ENCODE measurements around the gene AOPEP.

Gene AOPEP, protein sequence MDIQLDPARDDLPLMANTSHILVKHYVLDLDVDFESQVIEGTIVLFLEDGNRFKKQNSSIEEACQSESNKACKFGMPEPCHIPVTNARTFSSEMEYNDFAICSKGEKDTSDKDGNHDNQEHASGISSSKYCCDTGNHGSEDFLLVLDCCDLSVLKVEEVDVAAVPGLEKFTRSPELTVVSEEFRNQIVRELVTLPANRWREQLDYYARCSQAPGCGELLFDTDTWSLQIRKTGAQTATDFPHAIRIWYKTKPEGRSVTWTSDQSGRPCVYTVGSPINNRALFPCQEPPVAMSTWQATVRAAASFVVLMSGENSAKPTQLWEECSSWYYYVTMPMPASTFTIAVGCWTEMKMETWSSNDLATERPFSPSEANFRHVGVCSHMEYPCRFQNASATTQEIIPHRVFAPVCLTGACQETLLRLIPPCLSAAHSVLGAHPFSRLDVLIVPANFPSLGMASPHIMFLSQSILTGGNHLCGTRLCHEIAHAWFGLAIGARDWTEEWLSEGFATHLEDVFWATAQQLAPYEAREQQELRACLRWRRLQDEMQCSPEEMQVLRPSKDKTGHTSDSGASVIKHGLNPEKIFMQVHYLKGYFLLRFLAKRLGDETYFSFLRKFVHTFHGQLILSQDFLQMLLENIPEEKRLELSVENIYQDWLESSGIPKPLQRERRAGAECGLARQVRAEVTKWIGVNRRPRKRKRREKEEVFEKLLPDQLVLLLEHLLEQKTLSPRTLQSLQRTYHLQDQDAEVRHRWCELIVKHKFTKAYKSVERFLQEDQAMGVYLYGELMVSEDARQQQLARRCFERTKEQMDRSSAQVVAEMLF

DNA sequence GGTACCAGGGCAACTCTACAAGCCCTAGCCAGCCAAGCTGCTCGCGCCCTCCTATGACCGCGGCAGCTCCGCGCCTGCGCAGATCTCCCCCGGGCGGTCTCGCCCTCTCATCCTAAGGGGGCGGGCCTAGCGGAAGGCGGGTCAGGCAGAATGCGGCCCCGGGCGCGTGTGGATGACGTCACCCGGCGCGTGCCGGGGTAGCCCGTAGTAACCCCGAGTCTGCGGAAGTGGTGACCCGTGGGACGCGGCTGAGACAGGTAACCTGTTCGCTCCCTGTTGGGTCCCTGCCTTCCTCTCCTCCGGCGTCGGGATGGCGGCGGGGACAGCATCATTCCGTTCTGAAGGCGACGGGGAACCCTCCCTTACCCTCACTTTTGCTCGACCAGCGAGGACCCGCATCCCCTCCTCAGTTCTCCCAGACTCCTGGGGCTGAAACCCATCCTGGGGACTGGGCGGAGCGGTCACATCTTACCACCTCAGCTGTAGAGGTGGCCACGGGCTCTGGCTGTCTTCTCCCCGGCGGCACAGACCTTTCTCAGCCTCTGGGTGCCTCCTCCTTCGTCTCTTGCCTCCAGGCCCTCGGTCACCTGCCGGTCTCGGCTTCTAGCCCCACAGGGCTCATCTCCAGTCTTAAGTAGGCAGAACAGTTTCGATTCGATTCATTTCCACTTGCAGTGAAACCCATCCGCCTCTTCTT is at the start of gene AOPEP:
AOPEP (plus strand) TSS at position 205 of the 697 bp plus-strand sequence. CDS start 33,085 bp downstream, outside the sequence.
- TF ChIP-seq, protein P1, sequence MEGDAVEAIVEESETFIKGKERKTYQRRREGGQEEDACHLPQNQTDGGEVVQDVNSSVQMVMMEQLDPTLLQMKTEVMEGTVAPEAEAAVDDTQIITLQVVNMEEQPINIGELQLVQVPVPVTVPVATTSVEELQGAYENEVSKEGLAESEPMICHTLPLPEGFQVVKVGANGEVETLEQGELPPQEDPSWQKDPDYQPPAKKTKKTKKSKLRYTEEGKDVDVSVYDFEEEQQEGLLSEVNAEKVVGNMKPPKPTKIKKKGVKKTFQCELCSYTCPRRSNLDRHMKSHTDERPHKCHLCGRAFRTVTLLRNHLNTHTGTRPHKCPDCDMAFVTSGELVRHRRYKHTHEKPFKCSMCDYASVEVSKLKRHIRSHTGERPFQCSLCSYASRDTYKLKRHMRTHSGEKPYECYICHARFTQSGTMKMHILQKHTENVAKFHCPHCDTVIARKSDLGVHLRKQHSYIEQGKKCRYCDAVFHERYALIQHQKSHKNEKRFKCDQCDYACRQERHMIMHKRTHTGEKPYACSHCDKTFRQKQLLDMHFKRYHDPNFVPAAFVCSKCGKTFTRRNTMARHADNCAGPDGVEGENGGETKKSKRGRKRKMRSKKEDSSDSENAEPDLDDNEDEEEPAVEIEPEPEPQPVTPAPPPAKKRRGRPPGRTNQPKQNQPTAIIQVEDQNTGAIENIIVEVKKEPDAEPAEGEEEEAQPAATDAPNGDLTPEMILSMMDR (IDR thresholded peaks at IDR 0.05) = no peak
- peak; percentile 97 for DNase-seq (ENCODE audit: low spot score)
- Histone ChIP-seq H3K27ac (peak within 1 kb of the TSS; percentile 84 to 89), H3K4me3 (peak within 1 kb of the TSS; percentile 83)

DNA sequence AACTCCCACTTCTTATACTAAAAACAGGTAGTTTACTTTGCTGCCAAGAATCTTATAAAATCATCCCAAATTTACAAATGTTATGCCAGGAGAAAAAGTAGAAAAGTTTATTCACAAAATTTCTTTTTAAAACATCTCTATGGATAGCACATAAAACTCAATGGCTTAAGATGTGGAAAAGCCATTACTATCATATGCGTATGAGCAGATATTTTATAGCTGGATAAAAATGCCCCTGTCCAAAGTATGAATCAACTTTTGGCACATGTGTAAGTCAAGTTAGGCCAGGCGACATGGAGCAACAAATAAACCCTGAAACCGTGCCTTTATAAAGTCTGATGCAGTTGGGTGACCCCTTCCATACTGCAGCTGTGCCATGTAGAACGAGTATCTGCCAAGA is 48.6 kb upstream of the AOPEP start:
- H3K4me3 ChIP-seq = no peak overlapping the region
- DNase-seq (ENCODE audit: low spot score) = no peak
- H3K27ac ChIP-seq = peak overlapping the region in 1 of 2 donors; percentile 13
- TF ChIP-seq, protein P1 (IDR thresholded peaks at IDR 0.05) = no peak

DNA sequence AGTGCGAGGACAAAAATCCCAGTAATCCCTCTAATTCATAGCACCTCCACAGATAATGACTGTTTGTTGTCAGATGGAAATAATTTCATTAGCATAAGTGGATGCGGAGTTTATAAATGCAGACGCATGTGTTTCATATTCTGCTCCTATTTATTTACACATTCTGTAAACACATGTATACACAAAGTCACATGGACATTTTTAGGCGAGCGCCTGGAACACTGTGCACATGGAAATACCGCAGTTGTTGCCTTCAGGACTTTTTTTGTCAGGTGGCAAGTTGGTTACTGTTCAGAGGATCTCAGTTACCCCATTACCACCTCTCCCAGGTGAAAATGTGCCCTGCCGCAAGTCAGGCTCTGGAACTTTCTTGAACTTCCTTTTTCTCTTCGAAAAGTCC is 46.9 kb upstream of the AOPEP start:
- TF ChIP-seq, protein P1 (IDR thresholded peaks at IDR 0.05) = no peak
- DNase-seq (ENCODE audit: low spot score) = no peak
- H3K27ac ChIP-seq = no peak overlapping the region
- no peak overlapping the region for H3K4me3 ChIP-seq

DNA sequence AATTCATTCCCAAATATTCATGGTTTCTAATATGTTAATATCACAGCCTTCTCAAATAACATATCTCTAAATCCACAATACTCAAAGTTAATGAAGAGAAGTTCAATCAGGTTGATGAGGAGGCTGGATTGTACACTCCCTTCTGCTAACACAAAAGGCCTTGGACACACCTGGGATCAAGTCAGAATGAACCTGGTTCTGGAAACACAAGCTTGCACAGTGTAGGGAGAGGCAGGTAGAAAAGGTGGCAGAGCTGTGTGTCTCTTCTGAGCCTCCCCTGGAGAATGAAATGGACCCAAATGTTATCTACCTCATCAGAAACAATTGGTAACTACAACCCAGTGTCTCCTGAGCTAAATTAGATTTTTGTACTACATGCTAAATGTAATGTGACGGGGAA is 46.5 kb upstream of the AOPEP start:
- H3K4me3 ChIP-seq = no peak overlapping the region
- TF ChIP-seq, protein P1 (IDR thresholded peaks at IDR 0.05) = no peak

DNA sequence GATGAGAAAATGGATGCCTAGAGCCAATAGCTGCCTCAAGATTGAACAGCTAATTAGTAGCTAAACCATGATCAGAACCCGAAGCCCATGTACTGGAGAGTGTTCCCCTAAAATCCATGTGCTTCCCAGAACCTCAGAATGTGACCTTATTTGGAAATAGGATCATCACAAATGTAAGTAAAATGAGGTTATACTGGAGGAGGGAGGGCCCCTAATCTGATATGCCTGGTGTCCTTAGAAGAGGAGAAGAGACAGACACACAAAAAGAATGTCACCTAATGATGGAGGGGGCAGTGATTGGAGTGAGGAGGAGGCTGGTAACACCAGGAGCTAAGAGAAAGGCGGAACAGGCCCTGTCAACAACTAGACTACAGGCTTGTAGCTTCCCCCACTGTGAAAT is 45.9 kb upstream of the AOPEP start:
- no peak overlapping the region for H3K27ac ChIP-seq
- DNase-seq (ENCODE audit: low spot score) = no peak
- no peak overlapping the region for H3K4me3 ChIP-seq
- TF ChIP-seq, protein P1 (IDR thresholded peaks at IDR 0.05) = no peak

More for the DNA sequence above, 46.5 kb upstream of the AOPEP start:
- DNase-seq (ENCODE audit: low spot score) = no peak
- no peak overlapping the region for H3K27ac ChIP-seq

DNA sequence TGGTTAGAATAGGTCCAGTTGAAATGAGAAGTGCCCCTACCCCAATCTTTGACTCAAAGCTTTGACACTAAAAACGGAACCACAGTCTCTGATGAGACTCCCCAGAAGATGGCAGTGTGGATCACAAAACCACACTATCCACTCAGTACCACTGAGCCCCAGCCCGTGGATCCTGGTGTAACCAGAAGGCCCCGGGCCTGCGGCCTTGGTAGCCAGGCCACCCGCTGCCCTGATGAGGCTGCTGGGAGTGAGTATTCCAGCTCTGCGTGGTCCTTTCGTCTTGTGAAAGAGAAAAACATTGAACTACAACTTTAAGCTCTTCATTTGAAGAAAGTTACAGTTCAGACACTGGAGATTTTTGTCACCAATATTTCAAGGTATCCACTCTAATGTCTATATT is 45.0 kb upstream of the AOPEP start:
- DNase-seq (ENCODE audit: low spot score) = peak; percentile 84
- TF ChIP-seq, protein P1 (IDR thresholded peaks at IDR 0.05) = peak; percentile 56
- H3K27ac ChIP-seq = peak overlapping the region; percentile 51 to 61
- no peak overlapping the region for H3K4me3 ChIP-seq

Measured in coronary artery (tissue), 2 donors.